Measurements from ENCODE around the gene UBAC1.
"Not testable (repeated sequence)": the region's sequence is repeated elsewhere in the genome, so short reads cannot be mapped to it uniquely, and the experiment has no call there.

Gene UBAC1

DNA sequence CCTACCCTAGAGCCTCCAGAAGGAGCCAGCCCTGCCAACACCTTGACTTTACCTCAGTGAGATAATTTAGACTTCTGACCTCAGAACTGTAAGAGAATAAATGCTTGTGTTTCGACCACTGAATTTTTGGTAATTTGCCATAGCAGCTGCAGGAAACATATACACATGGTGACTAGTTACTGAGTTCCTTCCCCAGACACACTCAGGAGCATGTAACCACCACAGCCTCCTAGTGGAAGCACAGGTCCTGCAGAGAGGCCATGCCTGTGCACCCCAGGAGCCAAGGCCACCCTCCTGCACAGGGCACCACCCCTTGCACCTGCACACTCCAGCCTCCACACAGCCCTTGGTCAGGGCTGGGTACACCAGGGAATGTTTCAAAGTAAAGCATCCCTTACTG is 46.3 kb downstream of the UBAC1 start:
- no peak for DNase-seq

DNA sequence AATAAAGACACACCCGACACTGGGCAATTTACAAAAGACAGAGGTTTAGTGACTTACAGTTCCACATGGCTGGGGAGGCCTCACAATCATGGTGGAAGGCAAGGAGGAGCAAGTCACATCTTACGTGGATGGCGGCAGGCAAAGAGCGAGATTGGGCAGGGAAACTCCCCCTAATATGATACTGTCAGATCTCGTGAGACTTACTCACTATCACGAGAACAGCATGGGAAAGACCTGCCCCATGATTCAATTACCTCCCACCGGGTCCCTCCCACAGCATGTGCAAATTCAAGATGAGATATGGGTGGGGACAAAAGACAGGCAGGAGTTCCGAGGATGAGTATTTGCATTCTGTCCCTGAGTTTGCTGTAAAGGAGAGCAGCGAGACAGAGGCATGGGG is 49.9 kb downstream of the UBAC1 start:
- DNase-seq: not testable (repeated sequence)

DNA sequence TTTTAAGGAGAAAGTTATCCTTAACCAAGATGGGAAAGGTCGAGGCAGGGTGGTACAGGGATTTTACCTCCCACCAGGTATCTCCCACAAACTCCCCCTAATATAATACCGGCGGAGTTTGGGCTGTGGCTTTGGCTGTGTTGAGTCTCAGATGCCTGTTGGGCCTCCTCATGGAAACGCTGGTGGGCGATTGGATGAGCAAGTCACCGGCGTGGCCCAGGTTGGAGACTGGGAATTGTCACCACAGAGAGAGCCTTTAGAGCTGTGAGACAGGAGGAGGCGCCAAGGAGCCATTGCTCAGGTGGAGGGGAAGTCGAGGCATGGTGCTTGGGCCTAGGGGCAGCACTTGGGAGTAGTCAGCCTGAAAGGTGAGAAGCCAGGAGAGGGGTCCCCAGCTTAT is 50.4 kb downstream of the UBAC1 start:
- no peak for DNase-seq

DNA sequence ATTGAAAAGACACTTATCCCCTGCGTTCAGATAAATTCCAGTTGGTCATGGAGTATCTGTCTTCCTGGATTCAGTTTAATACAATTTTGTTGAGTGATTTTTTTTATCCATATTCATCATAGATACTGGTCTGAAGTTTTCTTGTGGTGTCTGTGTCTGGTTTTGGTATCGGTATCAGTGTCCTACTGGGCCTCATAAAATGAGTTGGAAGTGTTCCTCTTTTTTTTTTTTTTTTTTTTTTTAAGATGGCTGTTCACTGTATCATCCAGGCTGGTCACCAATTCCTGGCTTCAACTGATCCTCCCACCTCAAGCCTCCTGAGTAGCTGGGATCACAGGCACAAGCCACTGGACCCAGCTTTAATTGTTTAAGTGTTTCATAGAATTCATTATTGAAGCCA is 51.0 kb downstream of the UBAC1 start:
- peak; percentile 38 for DNase-seq

DNA sequence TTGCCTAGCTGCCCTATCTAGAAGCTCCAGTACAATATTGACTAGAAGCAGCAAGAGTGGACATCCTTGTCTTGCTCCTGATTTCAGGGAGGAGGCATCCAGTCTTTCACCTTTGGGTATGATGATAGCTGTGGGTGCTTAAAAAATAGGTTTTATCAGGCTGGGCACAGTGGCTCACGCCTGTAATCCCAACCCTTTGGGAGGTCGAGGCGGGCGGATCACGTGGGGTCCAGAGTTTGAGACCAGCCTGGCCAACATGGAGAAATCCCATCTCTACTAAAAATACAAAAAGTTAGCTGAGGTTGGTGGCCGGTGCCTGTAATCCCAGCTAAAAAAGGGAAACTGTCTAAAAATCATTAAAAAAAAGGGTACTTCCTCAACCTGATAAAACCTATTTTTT is 51.8 kb downstream of the UBAC1 start:
- DNase-seq: peak; percentile 7

DNA sequence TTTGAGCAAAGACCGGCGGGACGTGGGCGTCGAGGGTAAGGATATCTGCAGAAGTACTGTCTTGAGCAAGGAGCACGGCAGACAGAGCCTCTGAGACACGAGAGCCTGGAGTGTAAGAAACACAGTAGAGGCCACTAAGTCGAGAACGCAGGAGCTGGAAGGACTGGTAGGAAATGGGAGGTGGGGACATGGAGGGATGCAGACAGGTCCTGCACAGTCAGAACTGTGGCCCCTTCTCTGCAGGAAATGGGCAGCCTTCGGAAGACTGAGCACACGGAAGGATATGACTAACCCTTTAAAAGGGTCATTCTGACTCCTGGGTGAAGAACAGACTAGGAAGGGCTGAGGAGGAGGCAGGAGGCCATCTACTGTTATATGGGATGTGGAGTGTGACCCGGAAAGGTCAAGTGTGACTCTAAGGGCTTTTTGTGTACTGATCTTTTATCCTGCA is 52.4 kb downstream of the UBAC1 start:
- no peak for DNase-seq

DNA sequence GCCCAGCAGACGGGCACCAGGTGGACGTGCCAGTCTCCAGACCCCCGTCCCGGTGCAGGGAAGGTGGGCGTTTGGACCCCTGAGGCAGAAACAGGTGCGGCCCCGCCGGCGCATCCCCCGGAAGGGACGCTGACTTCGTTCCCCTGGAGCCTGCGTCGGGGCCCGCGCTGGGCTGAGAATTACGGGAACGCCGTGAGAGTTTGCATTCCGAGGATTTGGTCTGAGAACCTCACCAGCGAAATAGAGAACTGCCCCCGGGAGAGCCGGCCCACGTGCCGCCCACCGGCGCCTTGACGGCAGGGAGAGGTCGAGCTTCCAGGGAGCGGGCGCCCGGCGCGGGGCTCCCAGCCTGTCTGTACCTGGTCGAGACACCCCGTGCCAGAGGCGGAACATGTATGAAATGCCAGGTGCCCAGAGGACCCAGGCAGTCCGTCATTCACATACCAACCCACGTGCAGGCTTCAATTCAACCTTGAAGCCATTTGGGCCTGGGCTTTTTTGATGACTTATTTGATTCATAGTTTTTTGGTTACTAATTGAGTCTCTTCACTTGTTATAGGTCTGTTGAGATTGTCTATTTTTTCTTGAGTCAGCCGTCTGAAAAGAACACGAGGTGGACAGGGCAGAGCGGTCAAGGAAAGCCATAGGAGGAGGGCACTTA is 53.0 kb downstream of the UBAC1 start:
- DNase-seq: no peak

DNA sequence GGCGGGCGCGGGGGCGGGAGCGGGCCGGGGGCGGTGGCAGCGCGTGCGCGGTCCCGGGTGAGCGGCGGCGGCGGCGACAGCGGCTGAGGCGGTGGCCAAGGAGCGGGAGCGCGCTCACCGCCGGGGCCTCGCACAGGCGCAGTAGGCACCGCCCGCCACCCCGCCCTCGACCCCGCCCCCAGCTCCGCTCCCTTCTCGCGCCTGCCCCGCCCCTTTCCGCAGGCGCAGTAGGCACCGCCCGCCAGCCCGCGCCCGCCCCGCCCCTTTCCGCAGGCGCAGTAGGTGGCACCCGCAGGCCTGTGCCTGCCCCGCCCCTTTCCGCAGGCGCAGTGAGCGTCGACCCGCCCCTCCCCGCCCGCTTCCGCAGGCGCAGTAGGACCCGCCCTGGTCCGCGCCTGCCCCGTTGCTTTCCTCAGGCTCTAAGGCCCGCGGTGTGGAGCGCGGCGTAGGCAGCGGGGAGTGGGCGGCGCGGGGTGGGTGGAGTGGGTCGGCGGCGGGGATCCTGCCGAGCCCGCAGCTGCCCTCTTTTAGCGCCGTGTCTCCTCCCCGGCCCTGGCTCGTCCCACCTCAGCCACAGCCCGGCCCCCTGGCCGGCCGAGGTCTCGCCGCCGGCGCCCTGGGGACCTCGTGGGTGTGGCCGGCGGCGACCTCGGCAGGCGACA is 53.6 kb downstream of the UBAC1 start, which contains the start of gene CAMSAP1:
Gene CAMSAP1, minus strand, starts transcription at position 116 of the 662 bp plus-strand sequence. CDS start 387 bp downstream, outside the sequence.
- peak; percentile 94 for DNase-seq

DNA sequence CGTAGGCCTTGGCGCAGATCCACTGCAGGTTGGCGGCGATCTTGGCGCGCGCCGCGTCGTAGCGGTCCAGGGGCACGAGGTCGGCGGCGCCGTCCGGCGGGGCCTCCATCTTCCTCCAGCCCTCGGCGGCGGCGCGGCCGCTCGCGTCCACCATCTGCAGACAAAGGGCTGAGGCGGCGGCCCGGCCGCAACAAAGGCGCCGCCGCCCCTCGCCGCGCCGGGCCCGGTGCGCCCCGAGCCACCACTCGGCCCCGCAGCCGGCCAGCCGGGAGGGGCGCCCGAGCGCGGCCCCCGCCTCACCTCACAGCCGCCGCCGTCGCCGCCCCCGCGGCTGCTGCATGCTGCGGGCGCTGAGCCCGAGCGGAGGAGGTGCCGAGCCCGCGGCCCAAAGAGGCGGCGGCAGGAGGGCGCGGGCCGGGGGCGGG is 54.2 kb downstream of the UBAC1 start:
- DNase-seq: no peak

DNA sequence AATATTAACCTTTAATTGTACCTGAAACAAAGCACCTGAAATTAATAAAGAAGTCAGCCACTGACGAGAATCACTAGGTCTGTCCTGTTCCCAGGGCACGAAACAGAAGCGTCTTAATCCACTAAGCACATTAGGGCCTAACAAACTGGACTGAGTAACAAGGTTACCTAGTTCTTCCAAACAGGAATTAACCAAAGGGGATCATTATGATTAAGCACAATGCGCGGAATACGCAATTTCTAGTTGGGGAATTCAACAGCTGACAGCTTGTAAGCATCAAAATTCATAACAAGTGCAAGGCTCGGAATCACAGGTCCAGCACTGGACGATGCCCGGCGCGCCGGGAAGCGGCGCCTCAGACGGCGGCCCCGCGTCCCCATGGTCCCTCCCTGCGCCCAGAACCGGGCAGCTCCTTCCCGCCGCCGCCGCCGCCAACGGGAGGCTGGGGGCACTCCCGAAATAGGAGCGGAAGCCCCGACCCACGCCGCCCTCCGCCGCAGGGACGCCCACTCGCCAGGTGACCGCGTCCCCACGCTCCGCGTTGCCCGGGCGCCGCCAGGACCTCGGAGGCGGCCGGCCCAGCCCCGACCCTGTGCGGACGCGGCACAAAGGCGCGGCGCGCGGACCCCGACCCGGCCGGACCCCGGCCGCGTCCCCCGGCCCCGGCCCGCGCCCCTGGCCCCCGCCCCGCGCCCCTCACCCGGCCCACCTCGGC is 54.7 kb downstream of the UBAC1 start:
- peak; percentile 62 for DNase-seq

DNA sequence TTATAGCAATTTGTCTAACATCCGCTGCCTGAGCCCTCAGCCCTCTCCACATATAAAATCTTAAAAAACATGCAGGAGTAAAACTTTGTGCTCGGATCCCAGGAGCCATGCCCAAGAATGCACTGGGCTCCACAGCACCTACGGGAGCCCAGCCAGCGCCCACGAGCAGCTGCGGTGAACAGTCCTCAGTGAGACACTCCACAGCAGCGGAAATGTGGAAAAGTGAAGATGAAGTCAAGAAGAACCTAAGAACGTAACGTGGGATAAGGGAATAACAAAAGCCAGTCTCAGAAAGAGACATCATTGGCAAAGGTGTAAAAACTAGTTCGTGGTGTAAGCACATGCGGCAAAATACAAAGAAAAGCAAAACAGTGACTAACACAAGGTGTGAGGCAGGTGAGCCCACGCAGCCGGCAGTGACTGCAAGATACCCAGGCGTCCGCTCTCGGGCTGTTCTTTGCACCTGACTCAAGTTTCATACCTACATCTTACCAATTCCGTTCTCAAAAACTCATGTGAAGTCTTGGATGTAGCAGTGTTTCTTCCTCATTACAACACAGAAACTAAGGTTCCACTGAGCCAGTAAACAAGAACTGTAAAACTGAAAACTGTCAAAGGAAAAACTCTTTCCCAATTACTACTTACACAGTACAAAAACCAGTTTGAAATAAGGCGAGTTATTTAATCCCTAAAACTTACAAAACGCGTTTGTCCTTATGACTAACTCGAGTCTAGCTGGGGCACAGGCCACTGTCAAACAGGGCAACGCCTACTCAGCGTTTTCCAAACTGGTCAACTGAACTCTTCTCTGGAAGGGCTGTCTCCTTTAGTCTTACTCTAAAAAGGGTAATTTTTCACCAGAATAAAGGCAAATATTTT is 55.6 kb downstream of the UBAC1 start:
- peak; percentile 62 for DNase-seq

DNA sequence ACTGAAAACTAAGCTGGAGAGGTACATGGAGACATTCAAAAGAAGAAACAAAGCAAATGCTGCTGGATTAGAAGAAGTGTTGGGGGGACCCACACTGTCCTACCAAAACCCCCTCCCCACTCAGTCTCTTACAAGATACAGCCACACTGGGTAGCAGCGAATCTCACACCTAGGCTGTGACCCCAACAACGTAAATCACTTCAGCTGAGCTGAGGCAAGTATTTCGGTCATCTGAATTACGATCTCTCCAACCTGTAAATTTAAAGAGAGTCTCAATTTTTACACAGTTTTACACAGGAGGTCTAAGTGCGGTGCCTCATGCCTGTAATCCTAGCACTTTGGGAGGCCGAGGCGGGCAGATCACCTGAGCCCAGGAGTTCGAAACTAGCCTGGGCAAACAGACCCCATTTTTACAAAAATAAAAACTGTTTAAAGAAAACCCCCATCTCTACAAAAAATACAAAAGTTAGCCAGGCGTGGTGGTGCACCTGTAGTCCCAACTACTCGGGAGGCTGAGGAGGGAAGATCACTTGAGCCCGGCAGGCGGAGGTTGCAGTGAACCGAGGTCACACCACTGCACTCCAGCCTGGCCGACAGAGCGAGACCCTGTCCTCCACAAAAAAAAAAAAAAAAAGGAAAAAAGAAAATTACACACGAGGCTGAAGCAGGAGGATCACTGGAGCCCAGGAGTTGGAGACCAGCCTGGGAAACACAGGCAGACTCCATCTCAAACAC is 57.2 kb downstream of the UBAC1 start:
- no peak for DNase-seq

DNA sequence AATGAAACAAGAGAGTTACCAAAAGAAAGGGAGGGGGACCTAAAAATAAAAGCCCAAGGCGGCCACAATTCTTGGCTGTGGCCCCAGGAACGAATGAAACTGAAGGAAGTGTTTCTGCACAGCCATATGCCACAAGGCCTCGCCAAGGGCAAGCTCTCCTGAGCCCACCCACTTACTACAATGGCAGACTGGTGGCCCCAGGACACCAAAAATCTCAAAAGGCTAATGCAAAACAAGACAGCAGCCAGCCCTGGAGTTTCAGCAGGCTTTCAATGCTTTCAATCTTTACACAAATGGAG is 57.9 kb downstream of the UBAC1 start:
- DNase-seq: no peak

DNA sequence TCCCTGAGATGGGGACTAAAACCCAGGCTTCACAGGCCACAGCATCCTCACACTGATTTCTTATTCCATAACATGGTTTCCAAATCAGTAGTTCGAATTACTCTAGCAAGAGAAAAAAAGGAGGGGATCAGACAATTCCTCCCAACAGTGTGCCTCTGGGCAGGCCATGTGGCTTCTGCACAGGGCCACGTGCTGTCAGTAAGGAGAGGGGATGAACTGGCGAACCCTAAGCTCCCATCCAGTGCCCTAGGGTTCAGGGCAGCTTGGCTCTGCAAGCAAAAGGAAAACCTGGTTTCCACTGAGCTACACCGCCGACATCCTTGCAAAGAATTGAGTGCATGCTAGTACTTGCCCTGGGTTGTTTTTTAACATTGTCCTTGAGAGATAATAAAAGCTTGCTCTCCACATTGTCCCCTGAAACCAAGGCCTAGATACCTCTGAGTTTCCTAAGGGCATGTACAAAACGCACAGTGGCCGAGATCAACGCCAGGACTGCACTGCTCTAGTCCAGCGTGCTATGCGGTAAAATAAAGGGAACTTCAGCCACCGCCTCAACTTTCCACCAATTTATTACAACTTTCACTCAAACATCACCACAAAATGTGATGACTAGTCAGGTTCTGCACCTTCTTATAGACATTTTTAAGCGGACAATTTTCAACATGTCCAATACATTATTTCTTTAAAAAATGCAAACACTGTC is 58.4 kb downstream of the UBAC1 start:
- DNase-seq: no peak

DNA sequence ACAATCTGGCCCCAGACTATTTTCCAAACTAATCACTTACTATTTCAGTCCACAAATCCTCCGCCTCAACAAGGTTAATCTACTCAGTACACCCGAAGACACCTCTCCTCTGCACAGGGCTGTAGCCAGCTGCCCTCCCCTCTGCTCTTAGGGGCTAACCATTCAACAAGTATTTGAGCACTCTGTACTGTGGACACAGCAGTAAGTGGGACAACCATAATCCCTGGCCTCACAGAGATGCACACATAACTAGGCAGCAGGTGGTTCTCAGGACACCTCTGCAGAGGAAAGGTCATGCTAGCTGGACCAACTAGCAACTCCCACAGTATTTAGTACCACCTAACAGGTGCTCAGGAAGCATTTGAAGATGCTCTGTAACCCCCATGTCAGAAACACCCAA is 59.3 kb downstream of the UBAC1 start:
- no peak for DNase-seq

DNA sequence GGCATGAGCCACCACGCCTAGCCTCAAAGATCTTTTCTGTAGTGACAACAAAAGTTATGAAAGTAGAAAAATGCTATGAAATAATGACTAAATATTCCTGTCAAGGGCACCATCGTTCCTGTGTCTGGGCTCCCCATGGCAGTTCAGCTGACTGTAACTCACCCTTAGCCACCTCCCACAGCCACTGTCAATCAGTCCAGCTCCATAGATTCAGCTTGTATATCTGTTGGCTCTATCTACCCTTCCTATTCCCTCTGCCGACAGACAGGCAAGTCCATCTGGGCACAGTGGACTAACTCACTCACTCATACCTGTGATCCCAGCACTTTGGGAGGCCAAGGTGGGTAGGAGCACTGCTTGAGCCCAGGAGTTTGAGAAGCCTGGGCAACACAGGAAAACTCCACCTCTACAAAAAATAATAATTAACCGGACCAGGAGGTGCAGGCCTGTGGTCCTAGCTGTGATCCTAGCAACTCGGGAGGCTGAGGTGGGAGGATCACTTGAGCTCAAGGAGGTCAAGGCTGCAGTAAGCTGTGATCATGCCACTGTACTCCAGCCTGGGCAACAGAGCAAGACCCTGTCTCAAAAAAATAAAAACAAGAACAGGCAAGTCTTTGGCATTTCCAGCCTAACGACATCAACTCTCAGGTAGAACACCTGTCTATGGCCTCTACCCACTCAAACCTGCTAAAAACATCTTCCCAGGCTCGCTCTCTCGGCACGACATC is 60.0 kb downstream of the UBAC1 start:
- DNase-seq: no peak

DNA sequence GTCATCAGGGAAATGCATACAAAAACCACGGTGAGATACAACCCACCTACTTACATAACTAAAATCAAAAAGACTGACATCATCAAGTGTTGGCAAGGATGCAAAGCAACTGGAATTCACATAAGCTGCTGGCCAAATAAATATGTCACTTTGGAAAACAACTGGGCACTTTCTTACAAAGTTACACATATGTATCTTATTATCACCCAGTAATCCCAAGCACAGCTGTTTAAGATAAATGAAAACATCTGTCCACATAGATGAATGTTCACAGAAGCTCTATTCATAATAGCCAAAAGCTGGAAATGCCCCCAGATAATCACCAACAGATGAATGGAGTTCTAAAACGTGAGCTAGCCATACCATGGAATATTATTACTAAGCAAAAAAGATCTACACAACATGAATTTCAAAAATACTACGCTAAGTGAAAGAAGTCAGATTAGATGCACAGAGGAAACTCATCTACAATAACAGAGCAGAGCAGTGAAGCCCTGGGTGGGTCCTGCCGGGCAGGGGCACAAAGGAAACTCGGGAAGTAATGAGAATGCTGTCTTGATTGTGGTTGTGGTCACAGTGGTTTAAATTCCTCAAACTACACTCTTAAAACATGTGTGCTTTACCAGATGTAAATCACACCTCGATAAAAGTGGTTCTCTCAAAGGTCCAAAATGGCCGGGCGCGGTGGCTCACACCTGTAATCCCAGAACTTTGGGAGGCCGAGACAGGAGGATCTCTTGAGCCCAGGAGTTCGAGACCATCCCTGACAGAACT is 62.4 kb downstream of the UBAC1 start:
- peak; percentile 7 for DNase-seq

DNA sequence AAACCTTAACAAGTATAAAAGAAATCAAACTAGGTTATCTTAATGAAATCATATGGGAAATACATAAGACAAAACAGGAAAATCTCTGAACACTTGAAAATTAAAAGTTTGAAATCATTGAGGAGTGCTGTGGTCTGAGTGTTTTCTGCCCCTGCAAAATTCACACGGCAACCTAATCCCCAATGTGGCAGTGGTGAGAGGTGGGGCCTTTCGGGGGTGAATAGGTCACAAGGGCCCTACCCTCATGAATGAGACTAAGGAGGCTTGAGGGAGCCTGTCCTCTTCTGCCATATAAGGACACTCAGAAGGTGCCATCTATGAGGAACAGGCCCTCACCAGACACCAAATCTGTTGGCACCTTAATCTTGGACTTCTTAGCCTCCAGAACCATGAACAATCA is 64.5 kb downstream of the UBAC1 start:
- no peak for DNase-seq

DNA sequence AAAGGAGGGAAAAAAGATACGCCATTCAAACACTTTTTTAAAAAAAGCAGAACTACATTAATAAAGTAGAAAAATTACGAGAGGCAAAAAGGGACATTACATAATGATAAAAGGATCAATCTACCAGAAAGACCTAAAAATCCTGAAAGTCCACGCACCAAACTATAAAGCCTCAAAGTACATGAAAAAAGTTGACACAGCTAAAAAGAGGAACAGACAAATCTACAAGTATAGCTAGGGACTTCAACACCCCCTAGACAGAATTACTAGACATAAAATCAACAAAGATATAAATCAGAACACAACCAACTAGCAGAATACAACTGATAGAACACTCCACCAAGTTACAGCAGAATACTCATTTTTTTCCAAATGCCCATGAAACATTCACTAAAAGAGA is 65.0 kb downstream of the UBAC1 start:
- DNase-seq: peak; percentile 31

DNA sequence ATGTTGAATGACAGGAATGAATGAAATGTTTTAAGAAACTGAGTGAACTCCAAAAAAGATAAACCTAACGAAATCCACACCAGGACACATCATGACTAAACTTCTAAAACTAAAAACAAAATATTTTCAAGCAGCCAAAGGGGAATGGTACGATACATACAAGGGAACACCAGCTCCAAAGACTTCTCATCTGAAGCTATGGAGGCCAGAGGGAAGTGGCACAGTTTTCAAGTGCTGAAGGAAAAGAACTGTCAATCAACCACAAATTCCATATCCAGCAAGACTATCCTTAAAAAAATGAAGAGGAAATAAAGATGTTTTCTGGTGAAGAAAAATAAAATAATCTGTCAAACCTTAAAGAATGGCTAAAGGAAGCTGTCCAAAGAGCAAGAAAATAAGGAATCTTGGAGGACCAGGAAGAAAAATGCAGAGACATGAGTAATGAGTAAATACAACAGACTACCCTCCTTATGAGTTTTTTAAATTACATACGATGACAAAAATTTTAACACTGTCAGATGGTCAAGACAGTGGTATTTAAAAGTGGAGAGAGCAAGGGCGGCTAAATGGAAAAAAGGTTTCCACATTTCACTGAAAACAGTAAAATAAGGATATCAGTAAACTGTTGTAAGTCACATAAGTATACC is 65.8 kb downstream of the UBAC1 start:
- no peak for DNase-seq
